Psoas muscle (tissue), 8 donors: ENCODE data around the gene TRPM4. TPM values are rescaled to one million over a fixed set of nuclear protein-coding genes. Genes with fewer than 3 reads are reported as not detected.

ENCODE experiments used
- ATAC-seq, 4 donors: fragments of 200-7000 bp; cut with Tn5 transposase; one replicate each; pipeline ENCODE4 v1.9.1; 2020; ENCODE audit warnings: moderate library complexity in 3 of 4, mild to moderate bottlenecking in 2 of 4
- DNase-seq, 2 donors: peaks; one replicate each; pipeline ENCODE4 v3.0.0-alpha.2; 2020
- H3K27ac ChIP-seq: fragments of 200-600 bp; one replicate; pipeline ENCODE4 v1.8.0; 2022
- H3K27me3 ChIP-seq, 3 donors: fragments of 200-600 bp in 1 of 3; one replicate each; pipeline versions ENCODE4 v1.6.1 to v1.8.0; 2013 to 2022; ENCODE audit warnings: low read length in 2 of 3, mild to moderate bottlenecking in 2 of 3, moderate library complexity in 1 of 3; ENCODE audit not compliant: insufficient read depth in 3 of 3
- H3K36me3 ChIP-seq, 2 donors: fragments of 200-600 bp in 1 of 2; one replicate each; pipeline versions ENCODE4 v1.6.1 to v1.8.0; 2013 to 2022; ENCODE audit warnings: low read depth in 1 of 2, mild to moderate bottlenecking in 1 of 2, moderate library complexity in 1 of 2; ENCODE audit not compliant: insufficient read depth in 1 of 2
- H3K4me1 ChIP-seq: fragments of 200-600 bp; one replicate; pipeline ENCODE4 v1.8.0; 2022
- H3K4me3 ChIP-seq: fragments of 200-600 bp; one replicate; pipeline ENCODE4 v1.8.0; 2022; ENCODE audit warnings: mild to moderate bottlenecking
- H3K9me3 ChIP-seq: fragments of 200-600 bp; one replicate; pipeline ENCODE4 v1.8.0; 2022
- CTCF ChIP-seq: fragments of 200-600 bp; IDR thresholded peaks from one replicate; pipeline ENCODE4 v1.8.0; 2022; ENCODE audit warnings: antibody characterized with exemption
- WGBS, 3 donors: extraction: QIAGEN DNeasy Blood & Tissue Kit; methylation state at CpG; one replicate each; pipeline versions ENCODE4 v1.1.6 to v1.1.7; 2013; 5-methylcytosine and 5-hydroxymethylcytosine counted together
- intact Hi-C, 2 donors: fragments of 100-400 bp; cut with DNase I; formaldehyde crosslinking; loops; one replicate each; pipeline versions ENCODE4 v1.11.0 to v1.14.2; 2022
- polyA plus RNA-seq, 3 donors: library from polyadenylated mRNA; stranded (reverse); fragments of 200-250 nt; gene quantifications; one replicate each; pipeline ENCODE4 v1.2.3, GENCODE V29; 2013
- total RNA-seq, 4 donors: library from RNA; stranded (reverse); fragmentation: NEBNext Ultra II Directional in 2 of 4; extraction: Animal tissue kit (Norgen Biotek cat#: 25700) in 2 of 4; gene quantifications; one replicate each; pipeline versions ENCODE4 v1.2.1 to v1.2.4, GENCODE V29; 2021 to 2023
- donor health status: healthy with polysubstance abuse.
- donor health status: DM: no; HTN: no; CAD: no; lungs with moderate emphysema.
- donor health status: Bipolar disorder and iron deficiency.
- donor health status: healthy.
- donor health status: DM: yes; HTN: yes; CAD: no.
- donor health status: DM: no; HTN: no; CAD: no.
- donor health status: DM: no; HTN: no; CAD: no.
- donor health status: DM: yes; HTN: yes; CAD: no.

TRPM4 gene
- total and polyA plus RNA-seq, 7 donors: 6.5 to 20.6 (median 9.5) TPM

- Histone ChIP-seq H3K9me3 (no peaks in the 10 kb centered on the region), H3K4me3 (no peak overlapping the region), H3K27me3 (no peaks in the 10 kb centered on the region), H3K36me3 (peaks cover 0 to 32% of the 10 kb centered on the region in 2 donors), H3K4me1 (peaks cover 30% of the 10 kb centered on the region), H3K27ac (peak overlapping the region; percentile 28)
- TF ChIP-seq CTCF: no peak
- no peak for DNase-seq
- intact Hi-C loops: no loop called here
- ATAC-seq: no peak
- 75 to 79% (median 79%) methylated on average over 11 of the region's 11 CpGs for WGBS, 3 donors
These were observed 46.2 kb upstream of the TRPM4 start for GRCh38 chr19:49111218-49111998.

DNA sequence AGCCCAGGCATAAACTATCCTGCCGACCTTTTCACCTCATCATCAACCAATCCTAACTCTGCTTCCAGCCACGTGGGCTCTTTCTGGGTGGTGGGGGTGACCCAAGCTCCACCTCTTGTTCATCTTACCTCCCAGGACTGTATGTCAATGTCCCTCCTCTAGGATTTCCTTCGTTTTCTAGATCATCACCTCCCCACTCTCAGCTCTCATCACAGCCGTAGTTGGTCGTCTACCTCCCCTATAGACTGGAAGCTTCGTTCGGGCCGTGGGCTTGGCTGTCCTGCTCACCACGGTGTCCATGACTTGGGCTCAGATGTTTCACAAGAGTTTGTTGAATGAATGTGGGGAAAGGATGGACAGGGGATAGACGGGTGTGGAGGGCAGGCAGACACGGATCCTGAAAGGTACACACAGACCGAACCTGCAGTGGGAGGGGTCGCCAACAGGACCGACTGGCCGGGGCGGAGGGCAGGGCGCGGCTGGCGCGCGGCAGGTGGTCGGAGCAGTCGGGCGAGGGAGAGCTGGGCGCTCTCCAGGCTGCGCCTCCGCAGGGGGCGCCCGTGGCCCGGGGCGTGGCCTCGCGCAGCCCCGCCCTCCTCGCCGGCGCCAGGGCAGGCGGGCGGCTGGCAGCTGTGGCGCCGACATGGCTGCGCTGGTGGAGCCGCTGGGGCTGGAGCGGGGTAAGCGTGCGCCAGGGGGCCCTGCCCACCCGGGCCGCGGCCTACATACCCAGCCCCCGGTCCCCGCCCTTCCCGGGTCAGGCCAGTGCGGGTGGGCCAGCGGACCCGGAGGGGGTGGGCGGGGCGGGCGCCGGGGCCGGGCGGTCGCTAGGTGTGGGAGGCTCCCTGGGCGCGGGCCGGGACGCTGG lies 43.6 kb upstream of the TRPM4 start, which contains the start of gene LIN7B:
Gene LIN7B (plus strand): TSS at position 609 of the 868 bp plus-strand sequence. CDS start 35 bp downstream, at position 644.
- intact Hi-C loops: no loop called here
- 1% methylated on average over 30 to 66 of the region's 66 CpGs for WGBS, 3 donors

GRCh38 chr19:49114630-49115363 lies 42.8 kb upstream of the TRPM4 start:
- intact Hi-C loops: loop anchor here (5.0 kb wide), 1 partner anchor 38 kb away; no protein-coding TSS in a partner anchor
- TF ChIP-seq CTCF: no peak
- Histone ChIP-seq H3K4me1 (peaks cover 41% of the 10 kb centered on the region), H3K27me3 (no peaks in the 10 kb centered on the region), H3K9me3 (no peaks in the 10 kb centered on the region), H3K4me3 (peak overlapping the region; percentile 93), H3K36me3 (no peaks in the 10 kb centered on the region), H3K27ac (peak overlapping the region; percentile 83)
- DNase-seq (peak; percentile 60 to 83), ATAC-seq (peak in 1 of 4 donors; percentile 27)
- WGBS, 3 donors: 9 to 19% (median 11%) methylated on average over 31 to 68 of the region's 68 CpGs

More for the DNA sequence above, 43.6 kb upstream of the TRPM4 start, which contains the start of gene LIN7B:
- TF ChIP-seq CTCF: peak; percentile 66
- Histone ChIP-seq H3K36me3 (peaks cover 0 to 6% of the 10 kb centered on the region in 2 donors), H3K9me3 (no peaks in the 10 kb centered on the region), H3K27me3 (no peaks in the 10 kb centered on the region), H3K4me1 (peaks cover 36% of the 10 kb centered on the region), H3K4me3 (peak within 1 kb of the TSS; percentile 93), H3K27ac (peak within 1 kb of the TSS; percentile 83)
- peak; percentile 73 to 76 (median 74) for ATAC-seq
- DNase-seq: peak; percentile 65 to 81

- DNase-seq (no peak), ATAC-seq (no peak)
- Histone ChIP-seq H3K36me3 (no peaks in the 10 kb centered on the region), H3K27me3 (no peaks in the 10 kb centered on the region), H3K4me1 (peaks cover 31% of the 10 kb centered on the region), H3K27ac (no peak overlapping the region), H3K9me3 (no peaks in the 10 kb centered on the region), H3K4me3 (no peak overlapping the region)
- intact Hi-C loops: loop anchor here (5.0 kb wide), 1 partner anchor 36 kb away; no protein-coding TSS in a partner anchor
- 53 to 83% (median 62%) methylated on average over 1 of the region's 1 CpG for WGBS, 3 donors
- TF ChIP-seq CTCF: no peak
These were observed 41.0 kb upstream of the TRPM4 start for GRCh38 chr19:49116544-49116943.
